Caki2 (cell line): ENCODE results near the gene DPP9. TPM values are rescaled to one million over a fixed set of nuclear protein-coding genes. Genes with fewer than 3 reads are reported as not detected.
"Not testable (repeated sequence)": the region's sequence is repeated elsewhere in the genome, so short reads cannot be mapped to it uniquely, and the experiment has no call there.

Experiments
- DNase-seq: peaks from one replicate; pipeline ENCODE4 v3.0.0-alpha.2; 2015; ENCODE audit warnings: low read depth
- in situ Hi-C: cut with HindIII; loops from 2 replicates; pipeline ENCODE4 v1.10.0; 2016; ENCODE audit warnings: low sequenced_read_pairs, low pct_unique_long_range_greater_than_20kb, mixed read lengths
- total RNA-seq: library from RNA; depleted of rRNA; stranded (reverse); fragments of >200 nt; shearing (Covaris generic); gene quantifications from 2 replicates; pipeline ENCODE4 v1.2.3, GENCODE V29; 2014; ENCODE audit warnings: low replicate concordance; rRNA removed

The DPP9 gene
- 36.6 and 64.2 TPM in 2 replicates for total RNA-seq

- peak; percentile 99 for DNase-seq
- in situ Hi-C loops: no loop called here
These were observed at the start of gene DPP9 for GRCh38 chr19:4723595-4724514. TSS of gene DPP9 (minus strand) at chr19:4723842. CDS start at chr19:4719906, 3,936 bp downstream.

DNA sequence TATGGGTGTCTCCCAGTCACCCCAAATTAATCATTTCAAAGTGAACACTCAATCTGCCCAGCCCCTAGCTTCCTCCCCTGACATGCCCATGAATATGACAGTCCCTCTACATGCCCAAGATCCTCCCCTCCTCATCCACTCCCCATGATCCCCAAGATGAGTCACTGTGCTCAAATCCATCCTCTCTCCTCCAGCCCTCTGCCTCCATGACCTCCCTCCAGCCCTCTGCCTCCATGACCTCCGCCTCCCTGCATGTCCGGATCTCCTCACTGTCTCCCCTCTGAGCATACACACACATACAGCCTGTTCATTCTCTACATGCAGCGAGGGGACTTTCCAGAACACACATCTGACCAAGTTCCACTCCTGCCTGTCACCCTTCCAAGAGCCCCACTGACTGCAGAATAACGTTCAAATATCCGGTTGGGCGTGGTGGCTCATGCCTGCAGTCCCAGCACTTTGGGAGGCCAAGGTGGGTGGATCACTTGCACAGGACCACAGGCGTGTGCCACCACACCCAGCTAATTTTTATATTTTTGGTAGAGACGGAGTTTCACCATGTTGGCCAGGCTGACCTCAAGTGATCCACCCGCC is 49.5 kb upstream of the DPP9 start:
- in situ Hi-C loops: no loop called here

GRCh38 chr19:4772566-4772965 is 48.9 kb upstream of the DPP9 start:
- in situ Hi-C loops: no loop called here
- DNase-seq: no peak

More for the DNA sequence above, 49.5 kb upstream of the DPP9 start:
- DNase-seq: no peak

DNA sequence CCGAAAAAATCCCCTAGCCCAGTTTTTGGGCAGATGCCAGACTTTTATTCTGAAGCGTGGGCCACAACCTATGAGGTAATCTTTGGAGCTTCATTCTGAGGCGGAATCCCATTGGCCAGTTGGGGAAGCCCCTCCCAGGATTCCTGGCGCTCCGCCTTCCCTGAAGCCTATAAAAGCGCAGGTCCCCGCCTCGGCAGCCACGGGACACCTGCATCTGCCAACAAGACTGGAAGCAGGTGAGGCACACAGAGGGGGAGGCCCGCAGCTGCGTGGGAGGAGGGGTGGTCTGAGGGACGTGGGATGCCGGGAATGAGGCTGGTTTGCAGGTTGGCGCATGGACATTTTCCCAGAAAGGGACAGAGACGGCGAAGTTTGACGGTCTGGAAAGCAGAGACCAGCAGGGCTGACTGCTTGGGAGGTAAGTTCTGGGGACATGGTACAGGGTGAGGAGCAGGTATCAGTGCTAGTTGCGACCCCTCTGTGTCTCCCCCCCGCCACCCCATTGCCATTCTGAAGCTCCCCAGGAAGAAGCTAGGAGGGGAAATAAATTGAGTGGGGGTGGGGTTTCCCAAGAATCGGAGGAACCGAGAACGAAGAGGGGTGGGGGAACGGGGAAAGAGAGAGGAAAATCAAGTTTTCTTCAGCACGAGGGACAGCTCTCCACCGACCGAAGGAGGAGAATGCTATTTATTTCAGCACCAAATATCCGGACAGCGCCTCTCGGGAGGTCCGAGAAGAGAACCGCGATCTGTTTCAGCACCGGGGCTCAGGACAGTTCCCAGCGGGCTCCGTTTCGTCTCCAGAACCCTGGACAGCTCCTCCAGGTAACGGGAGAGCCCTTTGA is 45.5 kb upstream of the DPP9 start:
- peak; percentile 84 for DNase-seq
- in situ Hi-C loops: no loop called here

DNA sequence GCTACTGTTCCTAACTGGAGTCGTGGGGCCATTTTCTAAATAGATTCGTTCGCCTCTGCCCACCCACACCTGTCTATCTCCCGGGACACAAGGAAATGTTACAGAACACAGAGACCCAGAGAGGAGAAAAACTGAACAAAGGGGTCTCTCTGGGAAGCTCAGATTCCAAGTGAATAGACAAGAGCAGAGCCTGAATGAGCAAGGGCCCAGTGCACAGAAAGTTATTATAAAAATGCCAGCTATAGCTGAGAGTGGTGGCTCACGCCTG is 40.7 kb upstream of the DPP9 start:
- no peak for DNase-seq
- in situ Hi-C loops: no loop called here

GRCh38 chr19:4763021-4763420 is 39.4 kb upstream of the DPP9 start:
- in situ Hi-C loops: no loop called here
- DNase-seq: no peak

DNA sequence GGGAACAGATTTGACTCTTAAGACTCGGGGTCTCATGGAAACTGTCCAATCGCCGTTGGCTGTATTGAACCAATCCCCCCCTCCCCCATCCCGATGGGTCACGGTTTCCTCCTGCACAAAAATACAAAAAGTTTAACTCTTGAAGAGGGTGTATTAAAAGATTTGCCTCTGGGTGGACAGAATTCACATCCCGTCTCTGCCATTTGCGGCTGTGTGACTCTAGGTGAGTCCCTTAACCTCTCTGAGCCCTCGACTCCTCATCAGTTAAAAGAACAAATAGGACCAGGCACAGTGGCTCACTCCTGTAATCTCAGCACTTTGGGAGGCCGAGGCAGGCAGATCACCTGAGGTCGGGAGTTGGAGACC is 36.6 kb upstream of the DPP9 start:
- DNase-seq: no peak
- in situ Hi-C loops: no loop called here

DNA sequence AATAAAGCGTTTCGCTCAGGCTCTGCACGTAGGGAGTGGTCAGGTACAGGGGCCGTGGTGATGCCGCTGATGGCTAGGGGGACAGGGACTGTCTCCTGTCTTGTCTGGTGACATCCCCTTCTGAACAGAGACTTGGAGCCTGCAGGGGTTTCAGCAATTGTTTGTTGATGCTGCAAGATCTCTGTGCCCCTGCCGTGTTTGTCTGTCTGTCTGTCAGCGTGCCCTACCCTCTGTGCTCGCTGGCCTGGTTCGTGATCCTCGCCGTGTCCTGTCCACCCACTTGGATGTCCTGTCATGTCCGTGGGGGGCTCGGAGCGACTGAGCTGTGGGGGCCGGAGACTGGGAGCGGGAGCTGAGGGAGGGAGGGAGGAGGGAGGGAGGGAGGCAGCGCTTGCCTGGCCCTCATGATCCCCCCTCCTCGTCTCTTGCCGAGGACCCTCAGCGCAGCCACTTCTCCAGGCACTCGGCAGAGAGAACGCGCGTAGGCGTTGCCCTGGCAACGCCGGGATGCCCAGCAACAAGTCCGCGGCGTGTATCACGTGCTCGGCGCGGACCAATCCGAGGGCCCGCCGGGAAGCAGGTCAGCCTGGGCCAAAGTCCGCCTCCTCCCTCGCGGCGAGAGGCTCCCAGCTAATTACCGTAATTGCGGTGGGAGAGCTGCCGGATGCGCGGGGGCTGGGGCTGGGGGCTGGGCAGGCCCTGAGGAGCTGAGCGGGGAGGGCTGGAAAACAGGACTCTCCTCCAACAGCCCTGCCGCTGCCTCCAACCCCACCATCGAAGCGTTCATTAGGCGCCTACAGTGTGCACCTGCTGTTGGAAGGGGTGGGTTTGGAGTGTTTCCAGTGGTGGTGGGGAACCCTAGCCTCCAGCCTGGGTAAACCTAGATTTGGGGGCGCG is 36.0 kb upstream of the DPP9 start:
- peak; percentile 87 for DNase-seq
- in situ Hi-C loops: no loop called here

DNA sequence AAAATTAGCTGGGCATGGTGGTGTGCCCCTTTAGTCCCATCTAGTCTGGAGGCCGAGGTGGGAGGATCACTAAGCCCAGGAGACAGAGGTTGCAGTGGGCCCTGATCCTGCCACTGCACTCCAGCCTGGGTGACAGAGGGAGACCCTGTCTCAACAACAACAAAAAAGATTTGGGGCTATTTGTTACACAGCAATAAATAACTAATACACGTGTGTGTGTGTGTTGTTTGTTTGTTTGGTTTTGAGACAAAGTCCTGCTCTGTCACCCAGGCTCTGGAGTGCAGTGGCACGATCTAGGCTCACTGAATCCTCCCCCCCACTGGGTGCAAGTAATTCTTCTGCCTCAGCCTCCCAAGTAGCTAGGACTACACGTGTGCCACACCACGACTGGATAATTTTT is 35.0 kb upstream of the DPP9 start:
- no peak for DNase-seq
- in situ Hi-C loops: no loop called here

DNA sequence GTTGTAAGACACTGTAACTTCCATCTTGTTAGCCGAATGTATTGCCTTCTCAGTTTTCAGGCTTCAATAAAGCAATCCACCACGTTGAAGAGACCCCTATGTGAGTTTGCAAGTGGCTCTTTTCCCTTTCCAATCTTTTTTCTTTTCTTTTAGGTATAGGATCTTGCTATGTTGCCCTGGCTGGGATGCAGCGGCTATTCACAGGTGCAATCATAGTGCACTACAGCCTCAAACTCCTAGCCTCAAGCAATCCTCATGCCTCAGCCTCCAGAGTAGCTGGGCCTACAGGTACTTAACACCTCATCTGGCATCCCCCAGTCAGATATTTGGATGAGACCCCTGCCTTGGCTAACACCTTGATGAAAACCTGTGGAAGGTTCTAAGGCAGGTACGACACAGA is 34.4 kb upstream of the DPP9 start:
- in situ Hi-C loops: no loop called here
- DNase-seq: no peak

GRCh38 chr19:4755459-4755858 is 31.8 kb upstream of the DPP9 start:
- DNase-seq: no peak
- in situ Hi-C loops: no loop called here

GRCh38 chr19:4754248-4754647 is 30.6 kb upstream of the DPP9 start:
- in situ Hi-C loops: no loop called here
- DNase-seq: no peak

GRCh38 chr19:4749870-4750590 is 26.4 kb upstream of the DPP9 start:
- in situ Hi-C loops: no loop called here
- no peak for DNase-seq

GRCh38 chr19:4748589-4748988 is 24.9 kb upstream of the DPP9 start:
- DNase-seq: no peak
- in situ Hi-C loops: no loop called here

- DNase-seq: no peak
- in situ Hi-C loops: no loop called here
These were observed 24.5 kb upstream of the DPP9 start for GRCh38 chr19:4748185-4748584.

GRCh38 chr19:4745986-4746385 is 22.3 kb upstream of the DPP9 start:
- in situ Hi-C loops: no loop called here
- DNase-seq: no peak

DNA sequence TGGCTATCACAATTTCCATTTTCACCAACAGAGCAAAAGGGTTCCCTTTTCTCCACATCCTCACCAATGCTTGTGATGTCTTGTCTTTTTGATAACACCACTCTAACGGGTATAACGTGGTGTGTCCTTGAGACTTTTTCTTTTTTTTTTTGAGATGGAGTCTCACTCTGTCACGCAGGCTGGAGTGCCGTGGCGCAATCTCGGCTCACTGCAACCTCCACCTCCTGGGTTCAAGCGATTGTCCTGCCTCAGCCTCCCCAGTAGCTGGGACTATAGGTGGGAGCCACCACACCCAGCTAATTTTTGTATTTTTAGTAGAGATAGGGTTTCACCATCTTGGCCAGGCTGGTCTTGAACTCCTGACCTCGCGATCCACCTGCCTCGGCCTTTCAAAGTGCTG is 21.5 kb upstream of the DPP9 start:
- DNase-seq, in situ Hi-C loops: not testable (repeated sequence)
